ENCODE results near the gene MRPS30.
"Not testable (repeated sequence)": the region's sequence is repeated elsewhere in the genome, so short reads cannot be mapped to it uniquely, and the experiment has no call there.

The MRPS30 gene

DNA sequence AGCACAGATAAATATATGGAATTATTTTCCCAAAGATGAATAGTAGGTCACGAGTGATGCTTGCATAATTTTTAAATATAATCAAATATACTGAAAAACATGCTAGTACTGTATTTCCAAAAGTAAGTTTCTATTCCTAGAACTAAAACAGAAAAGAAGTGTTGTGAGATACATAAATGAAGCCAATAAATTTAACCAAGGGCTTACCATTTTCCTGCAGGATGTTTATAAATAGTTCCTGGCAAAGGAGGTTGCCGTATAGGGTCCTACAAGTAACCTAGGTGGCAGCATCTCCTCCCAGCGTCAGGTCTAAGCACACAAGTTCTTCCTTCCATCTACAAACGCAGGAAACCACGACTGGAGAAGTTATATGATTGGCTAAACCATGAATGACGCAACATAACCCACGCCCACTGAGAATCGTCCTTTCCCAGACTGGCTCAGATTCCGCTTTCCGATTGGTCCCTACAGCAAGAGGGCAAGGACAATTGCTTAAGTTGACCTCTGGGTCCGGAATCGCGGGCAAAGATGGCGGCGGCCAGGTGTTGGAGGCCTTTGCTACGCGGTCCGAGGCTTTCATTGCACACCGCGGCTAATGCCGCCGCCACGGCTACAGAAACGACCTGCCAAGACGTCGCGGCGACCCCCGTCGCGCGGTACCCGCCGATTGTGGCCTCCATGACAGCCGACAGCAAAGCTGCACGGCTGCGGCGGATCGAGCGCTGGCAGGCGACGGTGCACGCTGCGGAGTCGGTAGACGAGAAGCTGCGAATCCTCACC lies at the start of gene MRPS30:
MRPS30 (plus strand) TSS at position 513 of the 780 bp plus-strand sequence; CDS start at position 529, 16 bp downstream.
- DNase-seq (peak; percentile 87), ATAC-seq (peak; percentile 97)

GRCh38 chr5:44769200-44769876 lies 39.4 kb upstream of the MRPS30 start:
- DNase-seq (no peak), ATAC-seq (no peak)

DNA sequence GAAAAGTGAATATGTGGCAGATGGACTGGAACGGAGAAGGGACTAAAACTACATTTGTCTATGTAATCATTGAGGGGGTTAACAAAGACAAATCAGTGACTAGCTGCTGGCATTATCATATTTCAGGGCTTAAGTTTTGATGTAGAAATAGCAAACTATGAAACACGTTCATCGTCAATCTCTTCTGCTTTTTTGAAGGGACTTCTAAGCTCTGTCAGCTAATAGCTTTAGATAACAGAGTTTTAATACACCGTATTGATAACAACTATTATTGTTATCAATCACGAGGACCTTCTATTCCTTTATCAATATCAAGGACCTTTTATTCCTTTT lies 38.9 kb upstream of the MRPS30 start:
- ATAC-seq (no peak), DNase-seq (no peak)

DNA sequence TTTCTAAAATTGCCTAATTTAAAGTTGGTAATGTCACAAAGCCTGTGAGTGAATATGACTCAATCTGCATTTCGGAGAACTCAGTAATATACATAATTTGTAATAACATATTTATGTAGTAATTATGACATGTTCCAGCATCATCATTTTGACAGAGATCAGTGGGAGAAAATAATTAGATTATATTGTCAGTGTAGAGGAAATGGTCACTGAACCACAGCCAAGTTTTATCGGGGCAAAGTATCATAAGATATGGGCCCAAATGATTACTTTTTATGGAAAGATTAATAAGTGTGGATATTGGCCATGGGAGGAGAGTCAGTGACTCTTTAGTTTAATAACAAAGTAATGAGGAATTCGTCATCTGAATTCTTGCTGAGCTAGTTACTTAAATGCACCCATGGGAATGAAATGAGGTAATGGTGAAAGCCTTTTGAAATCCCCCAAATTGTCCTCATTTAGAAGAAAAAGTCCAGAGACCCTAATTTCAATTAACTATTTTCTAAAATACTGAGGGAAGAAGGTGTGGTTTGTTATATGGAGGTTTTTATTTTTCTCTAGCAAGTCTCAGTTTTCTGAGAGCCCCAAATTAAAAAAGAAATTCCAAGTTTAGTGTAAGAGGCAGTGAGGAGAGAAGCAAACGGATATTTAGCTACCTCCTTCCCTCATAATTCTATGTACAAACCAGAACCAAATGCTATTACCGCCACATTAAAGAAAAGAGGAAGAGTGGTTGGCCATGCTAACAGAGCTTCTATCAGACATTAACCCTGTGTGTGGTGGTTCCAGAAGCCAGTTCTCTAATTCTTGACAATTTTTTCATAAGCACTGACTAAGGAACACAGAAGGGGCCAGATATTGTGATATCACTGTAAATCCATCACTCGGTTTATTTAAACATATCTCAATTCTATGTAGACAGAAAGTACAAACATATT lies 37.7 kb upstream of the MRPS30 start:
- DNase-seq (no peak), ATAC-seq (no peak)

DNA sequence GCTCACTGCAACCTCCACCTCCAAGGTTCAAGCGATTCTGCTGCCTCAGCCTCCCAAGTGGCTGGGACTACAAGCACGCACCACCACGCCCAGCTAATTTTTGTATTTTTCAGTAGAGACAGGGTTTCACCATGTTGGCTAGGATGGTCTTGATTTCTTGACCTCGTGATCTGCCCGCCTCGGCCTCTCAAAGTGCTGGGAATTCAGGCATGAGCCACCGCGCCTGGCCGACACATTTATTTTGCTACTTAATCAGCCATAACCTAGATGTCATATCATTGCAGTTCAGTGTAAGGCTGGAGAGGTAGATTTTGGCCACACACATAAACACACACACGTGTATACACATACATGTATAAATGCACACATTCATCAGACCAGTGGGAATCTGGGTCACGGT lies 36.4 kb upstream of the MRPS30 start:
- DNase-seq, ATAC-seq: not testable (repeated sequence)

DNA sequence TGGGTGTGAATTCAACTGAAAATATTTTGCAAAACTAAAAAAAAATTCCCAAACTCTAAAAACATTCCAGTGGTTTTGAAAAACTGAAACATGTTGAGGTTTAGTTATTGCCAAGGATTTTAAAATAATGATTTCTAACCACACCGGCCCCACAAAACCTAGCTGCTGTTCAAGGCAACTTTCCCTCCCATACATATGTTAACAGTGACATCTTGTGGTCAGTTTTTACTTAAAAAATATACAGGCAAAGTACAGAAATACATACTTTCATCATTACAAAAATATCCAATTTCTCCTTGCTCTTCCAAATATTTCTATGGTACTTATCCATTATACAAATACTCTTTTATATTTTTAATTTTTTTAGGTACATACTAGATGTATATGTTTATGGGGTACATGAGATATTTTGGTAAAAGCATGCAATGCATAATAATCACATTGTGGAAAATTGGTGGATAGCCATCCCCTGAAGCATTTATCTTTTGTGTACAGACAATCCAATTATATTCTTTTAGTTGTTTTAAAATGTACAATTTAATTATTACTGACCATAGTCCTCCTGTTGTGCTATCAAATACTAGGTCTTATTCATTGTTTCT lies 34.4 kb upstream of the MRPS30 start:
- DNase-seq, result no peak
- no peak for ATAC-seq

- ATAC-seq (no peak), DNase-seq (no peak)
Observed at GRCh38 chr5:44779167-44779566, 29.6 kb upstream of the MRPS30 start.

GRCh38 chr5:44783634-44784315 lies 25.0 kb upstream of the MRPS30 start:
- no peak for ATAC-seq
- no peak for DNase-seq

DNA sequence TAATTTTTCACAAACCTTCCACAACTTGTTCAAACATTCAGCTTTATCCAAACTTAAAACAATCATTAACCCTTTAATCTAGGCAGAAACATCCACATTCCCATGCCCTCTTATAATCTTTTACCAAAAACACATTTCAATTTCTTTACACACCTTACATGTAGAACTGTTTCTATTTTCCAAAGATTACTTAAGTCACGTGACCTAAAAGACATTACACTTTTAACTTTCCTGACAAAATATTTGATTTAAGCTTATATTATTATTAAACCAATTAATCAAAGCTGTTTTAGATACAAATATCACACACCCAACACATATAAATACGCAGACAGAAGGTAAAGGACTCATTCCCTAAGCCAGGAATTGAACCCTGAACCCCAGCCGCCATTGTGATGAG lies 21.0 kb upstream of the MRPS30 start:
- DNase-seq (no peak), ATAC-seq (no peak)

GRCh38 chr5:44789372-44789995 lies 19.3 kb upstream of the MRPS30 start:
- not testable (repeated sequence) for ATAC-seq, DNase-seq

DNA sequence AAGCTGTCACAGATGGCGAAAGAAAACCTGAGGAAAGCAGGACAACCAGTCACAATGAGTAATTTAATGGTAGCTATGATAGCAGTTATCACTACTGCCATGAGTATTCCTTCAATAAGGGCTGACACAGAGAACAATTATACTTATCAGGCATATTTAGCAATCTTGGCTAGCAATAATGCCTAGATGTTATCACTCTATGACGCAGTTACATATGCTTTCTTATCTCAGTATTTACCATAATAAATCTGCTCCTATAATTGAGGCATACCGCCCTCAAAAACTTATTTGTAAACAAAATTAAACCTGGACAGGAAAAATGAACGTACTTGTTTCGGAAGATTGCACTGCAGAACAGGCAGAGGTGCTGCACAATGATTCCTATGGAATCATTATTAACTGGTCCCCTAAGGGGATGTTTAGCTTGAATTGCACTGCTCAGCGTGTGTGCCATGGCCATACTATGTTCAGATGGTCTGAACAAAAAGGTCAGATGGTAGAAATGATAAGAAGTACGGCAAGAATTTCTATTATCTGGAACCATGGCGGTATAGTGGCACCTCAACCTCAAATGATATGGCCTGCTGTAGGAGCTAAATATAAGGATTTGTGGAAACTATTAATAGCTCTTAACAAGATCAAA lies 16.6 kb upstream of the MRPS30 start:
- DNase-seq, ATAC-seq: not testable (repeated sequence)

DNA sequence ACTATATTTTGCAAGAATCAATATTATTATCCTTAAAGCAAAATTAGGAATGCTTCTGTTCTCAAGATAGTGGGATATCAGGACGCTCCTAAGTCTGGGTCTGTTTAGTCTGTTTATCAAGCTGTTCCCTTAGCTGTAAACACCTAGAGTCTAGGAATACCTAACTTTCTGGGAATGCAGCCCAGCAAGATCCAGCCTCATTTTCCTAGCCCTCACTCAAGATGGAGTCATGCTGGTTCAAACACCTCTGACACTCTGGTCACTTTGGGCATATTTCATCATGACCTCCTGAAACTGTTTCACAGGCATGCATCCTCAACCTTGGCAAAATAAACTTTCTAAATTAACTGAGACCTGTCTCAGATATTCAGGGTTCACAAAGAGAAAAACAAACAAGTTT lies 14.4 kb upstream of the MRPS30 start:
- DNase-seq (no peak), ATAC-seq (no peak)

DNA sequence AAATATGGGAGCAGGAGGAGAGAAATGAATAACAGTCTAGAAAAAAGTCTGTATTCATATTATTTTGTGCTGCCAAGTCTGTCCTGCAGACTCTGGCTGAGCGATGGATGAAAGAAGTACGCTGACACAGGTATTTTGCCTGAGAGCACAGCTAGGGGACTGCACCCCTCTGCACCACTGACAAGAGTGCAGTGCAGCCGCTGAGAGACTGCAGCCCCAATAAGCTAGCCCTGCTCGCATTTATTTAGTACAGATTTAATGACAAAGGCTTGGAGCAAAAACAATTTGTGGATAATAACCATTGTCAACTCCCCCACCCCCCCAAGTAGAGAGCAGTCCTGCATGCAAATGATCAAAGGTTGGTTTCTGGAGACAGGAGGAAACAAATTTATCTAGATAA lies 13.3 kb upstream of the MRPS30 start:
- DNase-seq (no peak), ATAC-seq (no peak)

GRCh38 chr5:44797841-44798240 lies 10.9 kb upstream of the MRPS30 start:
- ATAC-seq (no peak), DNase-seq (no peak)

- DNase-seq (no peak), ATAC-seq (no peak)
Observed at GRCh38 chr5:44801992-44802391, 6.8 kb upstream of the MRPS30 start.

- no peak for DNase-seq
- no peak for ATAC-seq
Observed at GRCh38 chr5:44806608-44807007, 2.1 kb upstream of the MRPS30 start.

GRCh38 chr5:44807269-44807668 lies 1.5 kb upstream of the MRPS30 start:
- no peak for DNase-seq

DNA sequence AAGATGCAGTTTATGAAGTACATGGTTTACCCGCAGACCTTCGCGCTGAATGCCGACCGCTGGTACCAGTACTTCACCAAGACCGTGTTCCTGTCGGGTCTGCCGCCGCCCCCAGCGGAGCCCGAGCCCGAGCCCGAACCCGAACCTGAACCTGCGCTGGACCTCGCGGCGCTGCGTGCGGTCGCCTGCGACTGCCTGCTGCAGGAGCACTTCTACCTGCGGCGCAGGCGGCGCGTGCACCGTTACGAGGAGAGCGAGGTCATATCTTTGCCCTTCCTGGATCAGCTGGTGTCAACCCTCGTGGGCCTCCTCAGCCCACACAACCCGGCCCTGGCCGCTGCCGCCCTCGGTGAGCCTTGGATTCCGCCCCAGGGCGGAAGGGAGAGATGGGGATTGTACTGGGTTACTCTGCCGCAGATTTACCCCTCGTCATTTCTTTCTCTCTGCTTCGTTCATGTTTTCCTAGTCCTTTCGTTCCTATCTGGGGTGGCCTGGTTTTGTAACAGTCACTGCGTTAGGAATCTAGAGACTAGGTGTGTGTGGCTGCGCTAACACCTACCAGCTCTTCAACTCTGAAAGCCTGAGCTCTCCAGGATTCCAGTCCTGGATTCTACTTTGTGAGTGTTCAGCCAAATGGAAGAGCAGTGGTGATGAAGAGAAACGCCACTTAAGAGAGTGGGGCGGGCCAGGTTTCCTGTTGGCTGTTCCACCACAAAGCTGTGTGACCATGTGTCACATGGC lies 638 bp downstream of the MRPS30 start:
- DNase-seq (peak; percentile 47), ATAC-seq (peak; percentile 48)

More at GRCh38 chr5:44807269-44807668, 1.5 kb upstream of the MRPS30 start:
- ATAC-seq, result no peak

- no peak for ATAC-seq
- no peak for DNase-seq
Observed at GRCh38 chr5:44809956-44810420, 1.2 kb downstream of the MRPS30 start.

DNA sequence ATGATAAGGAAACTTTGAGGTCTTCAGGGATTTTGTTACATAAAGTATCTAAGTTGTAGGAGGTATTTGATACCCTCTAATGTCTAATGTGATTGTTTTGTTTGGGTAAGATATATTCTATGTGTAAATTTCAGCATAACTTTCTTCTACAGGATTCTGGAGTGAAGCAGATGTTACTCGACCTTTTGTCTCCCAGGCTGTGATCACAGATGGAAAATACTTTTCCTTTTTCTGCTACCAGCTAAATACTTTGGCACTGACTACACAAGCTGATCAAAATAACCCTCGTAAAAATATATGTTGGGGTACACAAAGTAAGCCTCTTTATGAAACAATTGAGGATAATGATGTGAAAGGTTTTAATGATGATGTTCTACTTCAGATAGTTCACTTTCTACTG lies 6.0 kb downstream of the MRPS30 start:
- ATAC-seq, result no peak
- no peak for DNase-seq
